ENCODE measurements around the gene OR2H2.

Gene OR2H2

DNA sequence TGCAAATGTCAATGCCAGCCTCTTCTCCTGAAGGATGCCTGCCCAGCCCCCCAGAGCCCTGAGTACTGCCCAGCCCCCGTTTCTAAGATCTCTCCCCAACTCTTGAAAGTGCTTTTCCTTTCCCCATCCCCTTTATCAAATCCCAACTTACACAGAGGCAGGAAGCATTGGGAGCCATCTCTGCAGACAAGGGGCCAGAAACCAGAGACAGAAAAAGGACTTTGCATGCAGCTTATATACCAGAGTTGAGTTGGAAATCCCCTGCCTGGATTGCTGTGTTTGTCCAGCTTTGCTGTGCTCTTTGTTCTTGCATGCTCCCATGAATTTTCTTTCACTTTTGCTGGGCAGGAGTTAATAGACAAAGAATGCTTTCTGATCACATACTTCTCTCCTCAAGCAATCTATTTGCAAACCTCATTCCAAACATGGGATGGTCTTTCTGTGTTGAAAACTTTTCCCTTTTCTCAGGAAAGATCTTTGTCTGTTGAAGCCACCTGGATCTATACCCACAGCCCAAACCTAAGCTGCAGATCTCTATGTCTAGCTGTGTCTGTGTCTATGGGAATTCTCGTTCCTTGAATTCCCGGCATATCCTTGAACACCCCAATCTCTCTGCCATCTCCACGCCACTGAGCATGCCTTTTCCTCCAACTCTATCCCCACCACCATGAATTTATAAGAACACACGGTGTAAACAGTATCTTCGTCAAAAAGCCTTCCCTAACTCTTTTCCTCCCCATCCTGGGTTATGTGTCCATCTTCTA lies 25.2 kb upstream of the OR2H2 start, which contains the start of gene UBD:
Gene UBD (minus strand): TSS at position 209 of the 764 bp plus-strand sequence. CDS start 31 bp downstream, at position 178.
- no peaks in the 10 kb centered on the region for H3K4me1 ChIP-seq (ENCODE audit: control insufficient read depth, insufficient read depth, low read length)
- TF ChIP-seq, protein P1, sequence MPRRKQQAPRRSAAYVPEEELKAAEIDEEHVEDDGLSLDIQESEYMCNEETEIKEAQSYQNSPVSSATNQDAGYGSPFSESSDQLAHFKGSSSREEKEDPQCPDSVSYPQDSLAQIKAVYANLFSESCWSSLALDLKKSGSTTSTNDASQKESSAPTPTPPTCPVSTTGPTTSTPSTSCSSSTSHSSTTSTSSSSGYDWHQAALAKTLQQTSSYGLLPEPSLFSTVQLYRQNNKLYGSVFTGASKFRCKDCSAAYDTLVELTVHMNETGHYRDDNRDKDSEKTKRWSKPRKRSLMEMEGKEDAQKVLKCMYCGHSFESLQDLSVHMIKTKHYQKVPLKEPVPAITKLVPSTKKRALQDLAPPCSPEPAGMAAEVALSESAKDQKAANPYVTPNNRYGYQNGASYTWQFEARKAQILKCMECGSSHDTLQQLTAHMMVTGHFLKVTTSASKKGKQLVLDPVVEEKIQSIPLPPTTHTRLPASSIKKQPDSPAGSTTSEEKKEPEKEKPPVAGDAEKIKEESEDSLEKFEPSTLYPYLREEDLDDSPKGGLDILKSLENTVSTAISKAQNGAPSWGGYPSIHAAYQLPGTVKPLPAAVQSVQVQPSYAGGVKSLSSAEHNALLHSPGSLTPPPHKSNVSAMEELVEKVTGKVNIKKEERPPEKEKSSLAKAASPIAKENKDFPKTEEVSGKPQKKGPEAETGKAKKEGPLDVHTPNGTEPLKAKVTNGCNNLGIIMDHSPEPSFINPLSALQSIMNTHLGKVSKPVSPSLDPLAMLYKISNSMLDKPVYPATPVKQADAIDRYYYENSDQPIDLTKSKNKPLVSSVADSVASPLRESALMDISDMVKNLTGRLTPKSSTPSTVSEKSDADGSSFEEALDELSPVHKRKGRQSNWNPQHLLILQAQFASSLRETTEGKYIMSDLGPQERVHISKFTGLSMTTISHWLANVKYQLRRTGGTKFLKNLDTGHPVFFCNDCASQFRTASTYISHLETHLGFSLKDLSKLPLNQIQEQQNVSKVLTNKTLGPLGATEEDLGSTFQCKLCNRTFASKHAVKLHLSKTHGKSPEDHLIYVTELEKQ (tag by site-specific recombination; IDR thresholded peaks at IDR 0.05; ENCODE audit: borderline replicate concordance): no peak
- TF ChIP-seq MEIS1 (CRISPR knock-in tag; IDR thresholded peaks at IDR 0.05; ENCODE audit: borderline replicate concordance) (no peak), ZNF19 (tag by site-specific recombination; IDR thresholded peaks at IDR 0.05; ENCODE audit: low read depth) (no peak), ZNF677 (tag by site-specific recombination; IDR thresholded peaks at IDR 0.05) (no peak), ZNF561 (tag by site-specific recombination; IDR thresholded peaks at IDR 0.05; ENCODE audit: borderline replicate concordance) (no peak), ZNF76 (tag by site-specific recombination; IDR thresholded peaks at IDR 0.05; ENCODE audit: borderline replicate concordance, low read depth) (no peak), ZNF530 (tag by site-specific recombination; IDR thresholded peaks at IDR 0.05; ENCODE audit: low read depth) (no peak), RBAK (tag by site-specific recombination; IDR thresholded peaks at IDR 0.05) (no peak), GLI2 (tag by site-specific recombination; IDR thresholded peaks at IDR 0.05; ENCODE audit: borderline replicate concordance, low read depth) (no peak), ZNF510 (tag by site-specific recombination; IDR thresholded peaks at IDR 0.05; ENCODE audit: insufficient replicate concordance) (no peak), ZNF292 (tag by site-specific recombination; IDR thresholded peaks at IDR 0.05; ENCODE audit: borderline replicate concordance, low read depth) (no peak), KLF8 (tag by site-specific recombination; IDR thresholded peaks at IDR 0.05) (no peak), ZNF2 (tag by site-specific recombination; IDR thresholded peaks at IDR 0.05) (no peak), ZNF354C (tag by site-specific recombination; IDR thresholded peaks at IDR 0.05; ENCODE audit: borderline replicate concordance, low read depth) (no peak), ZNF843 (tag by site-specific recombination; IDR thresholded peaks at IDR 0.05) (no peak), ZNF707 (tag by site-specific recombination; IDR thresholded peaks at IDR 0.05) (no peak)
- TF ChIP-seq, protein P2, sequence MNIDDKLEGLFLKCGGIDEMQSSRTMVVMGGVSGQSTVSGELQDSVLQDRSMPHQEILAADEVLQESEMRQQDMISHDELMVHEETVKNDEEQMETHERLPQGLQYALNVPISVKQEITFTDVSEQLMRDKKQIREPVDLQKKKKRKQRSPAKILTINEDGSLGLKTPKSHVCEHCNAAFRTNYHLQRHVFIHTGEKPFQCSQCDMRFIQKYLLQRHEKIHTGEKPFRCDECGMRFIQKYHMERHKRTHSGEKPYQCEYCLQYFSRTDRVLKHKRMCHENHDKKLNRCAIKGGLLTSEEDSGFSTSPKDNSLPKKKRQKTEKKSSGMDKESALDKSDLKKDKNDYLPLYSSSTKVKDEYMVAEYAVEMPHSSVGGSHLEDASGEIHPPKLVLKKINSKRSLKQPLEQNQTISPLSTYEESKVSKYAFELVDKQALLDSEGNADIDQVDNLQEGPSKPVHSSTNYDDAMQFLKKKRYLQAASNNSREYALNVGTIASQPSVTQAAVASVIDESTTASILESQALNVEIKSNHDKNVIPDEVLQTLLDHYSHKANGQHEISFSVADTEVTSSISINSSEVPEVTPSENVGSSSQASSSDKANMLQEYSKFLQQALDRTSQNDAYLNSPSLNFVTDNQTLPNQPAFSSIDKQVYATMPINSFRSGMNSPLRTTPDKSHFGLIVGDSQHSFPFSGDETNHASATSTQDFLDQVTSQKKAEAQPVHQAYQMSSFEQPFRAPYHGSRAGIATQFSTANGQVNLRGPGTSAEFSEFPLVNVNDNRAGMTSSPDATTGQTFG (tag by site-specific recombination; IDR thresholded peaks at IDR 0.05; ENCODE audit: borderline replicate concordance): no peak
- TF ChIP-seq, protein P3, sequence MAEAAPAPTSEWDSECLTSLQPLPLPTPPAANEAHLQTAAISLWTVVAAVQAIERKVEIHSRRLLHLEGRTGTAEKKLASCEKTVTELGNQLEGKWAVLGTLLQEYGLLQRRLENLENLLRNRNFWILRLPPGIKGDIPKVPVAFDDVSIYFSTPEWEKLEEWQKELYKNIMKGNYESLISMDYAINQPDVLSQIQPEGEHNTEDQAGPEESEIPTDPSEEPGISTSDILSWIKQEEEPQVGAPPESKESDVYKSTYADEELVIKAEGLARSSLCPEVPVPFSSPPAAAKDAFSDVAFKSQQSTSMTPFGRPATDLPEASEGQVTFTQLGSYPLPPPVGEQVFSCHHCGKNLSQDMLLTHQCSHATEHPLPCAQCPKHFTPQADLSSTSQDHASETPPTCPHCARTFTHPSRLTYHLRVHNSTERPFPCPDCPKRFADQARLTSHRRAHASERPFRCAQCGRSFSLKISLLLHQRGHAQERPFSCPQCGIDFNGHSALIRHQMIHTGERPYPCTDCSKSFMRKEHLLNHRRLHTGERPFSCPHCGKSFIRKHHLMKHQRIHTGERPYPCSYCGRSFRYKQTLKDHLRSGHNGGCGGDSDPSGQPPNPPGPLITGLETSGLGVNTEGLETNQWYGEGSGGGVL (tag by site-specific recombination; IDR thresholded peaks at IDR 0.05): no peak
- no peaks in the 10 kb centered on the region for H3K9me3 ChIP-seq (ENCODE audit: control insufficient read depth, insufficient read depth, low read depth, low read length)
- CTCF ChIA-PET: interaction anchor here (0.6 to 1.3 kb wide), 2 partner anchors 94 to 418 kb away, joined by 3 read pairs; no protein-coding TSS in a partner anchor
- H3K4me3 ChIP-seq (ENCODE audit: low read depth, low read length): no peak within 1 kb of the TSS
- POLR2A ChIA-PET: no interaction called here
- H3K36me3 ChIP-seq (ENCODE audit: control insufficient read depth in 2 of 2, insufficient read depth in 1 of 2, low read length in 2 of 2): no peaks in the 10 kb centered on the region
- no peak within 1 kb of the TSS for H3K27ac ChIP-seq (ENCODE audit: extremely low read depth, low read depth, low read length)
